Measurements from ENCODE around the gene FAM240A.

- no peak for TF ChIP-seq CTCF (conservative IDR thresholded peaks at IDR 0.05)
- no peak for TF ChIP-seq EZH2 (IDR thresholded peaks at IDR 0.05; ENCODE audit: low read depth)
Observed at GRCh38 chr3:46662771-46663551, 50.6 kb downstream of the FAM240A start.
